ENCODE measurements around the gene RRAS. TPM values are rescaled to one million over a fixed set of nuclear protein-coding genes. Genes with fewer than 3 reads are reported as not detected.
A peak's percentile ranks its signal among the peaks of the same experiment; 100 is the strongest.

Gene RRAS
- polyA plus RNA-seq, 1 of the 3 experiments (the other 2 are of a cell fraction), result 141 TPM

DNA sequence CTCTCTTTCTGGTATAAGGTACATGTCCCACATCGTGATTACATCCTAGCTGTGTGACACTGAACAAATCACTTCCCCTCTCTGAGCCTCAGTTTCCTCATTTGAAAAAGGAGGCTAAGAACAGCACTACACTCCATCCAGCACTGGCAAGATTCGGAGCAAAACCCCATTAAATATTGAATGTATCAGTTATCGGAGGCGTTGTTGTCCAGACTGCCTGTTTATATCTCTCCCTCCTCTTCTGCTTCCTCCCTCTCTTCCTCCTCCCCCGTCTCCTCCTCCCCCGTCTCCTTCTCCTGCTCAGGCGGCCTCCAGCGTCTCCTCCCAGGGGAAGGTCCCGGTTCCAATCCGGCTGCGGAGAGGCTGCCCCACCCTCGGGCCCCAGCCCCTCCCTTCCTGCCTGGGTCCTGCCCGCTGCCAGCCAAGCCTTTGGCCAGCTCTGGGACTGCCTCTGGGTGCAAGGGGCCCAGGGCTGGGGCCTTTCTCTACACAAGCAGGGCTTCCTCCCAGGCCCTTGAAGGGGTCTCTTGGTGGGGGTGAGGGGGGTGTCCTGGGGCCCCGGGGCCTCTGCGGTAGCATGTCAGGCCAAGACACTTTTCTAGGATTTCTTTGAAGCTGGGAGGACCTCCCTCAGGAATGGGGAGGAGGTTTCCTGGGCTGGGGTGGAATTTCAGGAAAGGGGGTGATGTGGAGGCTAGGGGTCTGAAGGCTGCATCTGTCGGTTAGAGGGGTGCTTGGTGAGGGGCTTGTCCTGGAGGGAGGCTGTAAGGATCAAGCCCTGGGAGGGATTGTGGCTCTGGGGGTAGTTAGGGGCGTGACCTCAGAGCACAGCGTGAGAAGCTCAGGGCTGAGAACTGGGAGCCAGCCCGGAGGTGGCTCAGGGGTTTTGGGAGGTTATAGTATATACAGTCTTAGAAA lies 1.9 kb downstream of the RRAS start:
- peaks cover 32% of the 10 kb centered on the region for H3K79me2 ChIP-seq (ENCODE audit: insufficient read depth)
- ChIA-PET CTCF (no interaction called here), POLR2A (no interaction called here)
- H3K4me1 ChIP-seq (ENCODE audit: control insufficient read depth in 1 of 2, insufficient read depth in 2 of 2, low read depth in 1 of 2, low read length in 1 of 2), result peaks cover 14 to 22% of the 10 kb centered on the region in 2 experiments
- no peaks in the 10 kb centered on the region for H3K9me3 ChIP-seq
- H3K4me2 ChIP-seq, result peak overlapping the region; percentile 97
- peaks cover 14% of the 10 kb centered on the region for H3F3A ChIP-seq (replicated peaks; ENCODE audit: insufficient read depth)
- peak overlapping the region; percentile 35 to 100; a peak in 3 of 4 replicates for H3K27ac ChIP-seq (ENCODE audit: low read depth in 2 of 2, low read length in 1 of 2)
- peak overlapping the region; percentile 76 for H3K9ac ChIP-seq
- H3K36me3 ChIP-seq (replicated peaks in 1 of 2; ENCODE audit: control insufficient read depth in 1 of 2, insufficient read depth in 2 of 2, low read length in 1 of 2), result no peaks in the 10 kb centered on the region
- no peak for DNase-seq
- no peaks in the 10 kb centered on the region for H3K27me3 ChIP-seq (ENCODE audit: insufficient read depth)
- TF ChIP-seq POLR2AphosphoS5 (IDR thresholded peaks at IDR 0.05; ENCODE audit: low read depth, low read length), result 0 out of 2 replicates have a peak, but pooled peaks have one; percentile 16
- TF ChIP-seq, protein P1, sequence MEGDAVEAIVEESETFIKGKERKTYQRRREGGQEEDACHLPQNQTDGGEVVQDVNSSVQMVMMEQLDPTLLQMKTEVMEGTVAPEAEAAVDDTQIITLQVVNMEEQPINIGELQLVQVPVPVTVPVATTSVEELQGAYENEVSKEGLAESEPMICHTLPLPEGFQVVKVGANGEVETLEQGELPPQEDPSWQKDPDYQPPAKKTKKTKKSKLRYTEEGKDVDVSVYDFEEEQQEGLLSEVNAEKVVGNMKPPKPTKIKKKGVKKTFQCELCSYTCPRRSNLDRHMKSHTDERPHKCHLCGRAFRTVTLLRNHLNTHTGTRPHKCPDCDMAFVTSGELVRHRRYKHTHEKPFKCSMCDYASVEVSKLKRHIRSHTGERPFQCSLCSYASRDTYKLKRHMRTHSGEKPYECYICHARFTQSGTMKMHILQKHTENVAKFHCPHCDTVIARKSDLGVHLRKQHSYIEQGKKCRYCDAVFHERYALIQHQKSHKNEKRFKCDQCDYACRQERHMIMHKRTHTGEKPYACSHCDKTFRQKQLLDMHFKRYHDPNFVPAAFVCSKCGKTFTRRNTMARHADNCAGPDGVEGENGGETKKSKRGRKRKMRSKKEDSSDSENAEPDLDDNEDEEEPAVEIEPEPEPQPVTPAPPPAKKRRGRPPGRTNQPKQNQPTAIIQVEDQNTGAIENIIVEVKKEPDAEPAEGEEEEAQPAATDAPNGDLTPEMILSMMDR (IDR thresholded peaks at IDR 0.05), result no peak
- peak overlapping the region; percentile 17 to 87; a peak in 3 of 4 replicates for H3K4me3 ChIP-seq (ENCODE audit: low read depth in 2 of 2, low read length in 1 of 2)
- H4K20me1 ChIP-seq (ENCODE audit: insufficient read depth), result no peaks in the 10 kb centered on the region
- 29% methylated on average over 19 of the region's 19 CpGs for WGBS (ENCODE audit: low lambda C conversion rate)
- no peaks in the 10 kb centered on the region for H3K9me2 ChIP-seq
- no peak overlapping the region for H2AFZ ChIP-seq (ENCODE audit: low read depth)

DNA sequence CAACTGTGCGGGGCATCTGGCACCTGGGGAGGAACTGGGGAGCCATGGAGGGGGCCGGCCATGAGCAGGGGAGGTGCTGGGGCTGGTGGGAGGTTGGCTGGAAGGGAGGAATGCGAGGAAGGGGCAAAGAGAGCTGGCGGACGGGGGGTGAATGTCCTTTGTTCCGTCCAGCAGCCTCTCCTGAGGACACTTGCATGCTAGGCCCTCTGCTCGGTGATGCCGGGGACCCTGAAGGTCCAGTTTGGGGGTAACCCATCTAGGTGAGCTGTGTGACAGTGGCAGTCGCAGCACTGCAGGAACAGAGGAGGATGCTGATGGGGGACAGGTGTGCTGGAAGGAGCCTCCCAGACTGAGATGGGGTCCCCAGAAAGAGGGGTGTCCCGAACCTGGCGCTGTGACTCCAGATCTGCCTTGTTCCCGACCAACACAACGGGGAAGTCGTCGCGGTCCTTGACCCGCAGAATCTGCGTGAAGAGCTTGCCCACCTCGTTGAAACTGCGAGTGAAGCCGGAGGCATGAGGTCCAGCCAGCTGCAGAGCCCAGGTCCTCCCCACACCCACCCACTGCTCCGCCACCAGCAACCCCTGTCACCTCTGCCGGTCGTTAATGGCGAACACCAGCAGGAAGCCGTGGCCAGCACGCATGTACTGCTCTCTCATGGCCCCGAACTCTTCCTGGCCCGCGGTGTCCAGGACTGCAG lies 3.6 kb downstream of the RRAS start:
- H3K79me2 ChIP-seq (ENCODE audit: insufficient read depth), result peaks cover 20% of the 10 kb centered on the region
- H3K27me3 ChIP-seq (ENCODE audit: insufficient read depth), result no peaks in the 10 kb centered on the region
- POLR2A ChIA-PET, result no interaction called here
- no peak overlapping the region for H3K9ac ChIP-seq
- H2AFZ ChIP-seq (ENCODE audit: low read depth), result no peak overlapping the region
- CTCF ChIA-PET, result interaction anchor here (0.6 to 1.0 kb wide), 3 partner anchors 20 to 56 kb away, joined by 3 to 4 read pairs (median 3); partner anchors contain the start of gene NOSIP
- H3K9me2 ChIP-seq, result no peaks in the 10 kb centered on the region
- H3K4me1 ChIP-seq (ENCODE audit: control insufficient read depth in 1 of 2, insufficient read depth in 2 of 2, low read depth in 1 of 2, low read length in 1 of 2), result peaks cover 12 to 18% of the 10 kb centered on the region in 2 experiments
- WGBS (ENCODE audit: low lambda C conversion rate), result 82% methylated on average over 18 of the region's 30 CpGs
- H3K9me3 ChIP-seq, result no peaks in the 10 kb centered on the region
- H3F3A ChIP-seq (replicated peaks; ENCODE audit: insufficient read depth), result peaks cover 12% of the 10 kb centered on the region
- no peaks in the 10 kb centered on the region for H4K20me1 ChIP-seq (ENCODE audit: insufficient read depth)
- no peak overlapping the region for H3K4me3 ChIP-seq (ENCODE audit: low read depth in 2 of 2, low read length in 1 of 2)
- H3K4me2 ChIP-seq, result no peak overlapping the region
- no peaks in the 10 kb centered on the region for H3K36me3 ChIP-seq (replicated peaks in 1 of 2; ENCODE audit: control insufficient read depth in 1 of 2, insufficient read depth in 2 of 2, low read length in 1 of 2)
- no peak overlapping the region for H3K27ac ChIP-seq (ENCODE audit: low read depth in 2 of 2, low read length in 1 of 2)
- DNase-seq, result no peak
- no peak for TF ChIP-seq EZH2phosphoT487 (IDR thresholded peaks at IDR 0.05; ENCODE audit: borderline replicate concordance, low read depth)
- no peak for TF ChIP-seq MEF2A (IDR thresholded peaks at IDR 0.05; ENCODE audit: borderline replicate concordance, low read depth)
- TF ChIP-seq TCF12 (IDR thresholded peaks at IDR 0.05), result no peak
- TF ChIP-seq JUND (IDR thresholded peaks at IDR 0.05), result no peak
- TF ChIP-seq FOXJ3 (CRISPR knock-in tag; IDR thresholded peaks at IDR 0.05), result no peak
- TF ChIP-seq, protein P1 (IDR thresholded peaks at IDR 0.05), result no peak
- TF ChIP-seq GATA2 (CRISPR knock-in tag; IDR thresholded peaks at IDR 0.05), result no peak
- TF ChIP-seq NRF1 (IDR thresholded peaks at IDR 0.05; ENCODE audit: low read depth, low read length), result no peak
- TF ChIP-seq FOSL2 (IDR thresholded peaks at IDR 0.05; ENCODE audit: borderline replicate concordance, low read depth), result no peak
- no peak for TF ChIP-seq SIN3A (IDR thresholded peaks at IDR 0.05; ENCODE audit: borderline replicate concordance, low read depth, low read length)
- TF ChIP-seq, protein P2, sequence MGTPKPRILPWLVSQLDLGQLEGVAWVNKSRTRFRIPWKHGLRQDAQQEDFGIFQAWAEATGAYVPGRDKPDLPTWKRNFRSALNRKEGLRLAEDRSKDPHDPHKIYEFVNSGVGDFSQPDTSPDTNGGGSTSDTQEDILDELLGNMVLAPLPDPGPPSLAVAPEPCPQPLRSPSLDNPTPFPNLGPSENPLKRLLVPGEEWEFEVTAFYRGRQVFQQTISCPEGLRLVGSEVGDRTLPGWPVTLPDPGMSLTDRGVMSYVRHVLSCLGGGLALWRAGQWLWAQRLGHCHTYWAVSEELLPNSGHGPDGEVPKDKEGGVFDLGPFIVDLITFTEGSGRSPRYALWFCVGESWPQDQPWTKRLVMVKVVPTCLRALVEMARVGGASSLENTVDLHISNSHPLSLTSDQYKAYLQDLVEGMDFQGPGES (IDR thresholded peaks at IDR 0.05; ENCODE audit: low read depth, low read length), result no peak
- TF ChIP-seq, protein P3, sequence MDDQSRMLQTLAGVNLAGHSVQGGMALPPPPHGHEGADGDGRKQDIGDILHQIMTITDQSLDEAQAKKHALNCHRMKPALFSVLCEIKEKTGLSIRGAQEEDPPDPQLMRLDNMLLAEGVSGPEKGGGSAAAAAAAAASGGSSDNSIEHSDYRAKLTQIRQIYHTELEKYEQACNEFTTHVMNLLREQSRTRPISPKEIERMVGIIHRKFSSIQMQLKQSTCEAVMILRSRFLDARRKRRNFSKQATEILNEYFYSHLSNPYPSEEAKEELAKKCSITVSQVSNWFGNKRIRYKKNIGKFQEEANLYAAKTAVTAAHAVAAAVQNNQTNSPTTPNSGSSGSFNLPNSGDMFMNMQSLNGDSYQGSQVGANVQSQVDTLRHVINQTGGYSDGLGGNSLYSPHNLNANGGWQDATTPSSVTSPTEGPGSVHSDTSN (IDR thresholded peaks at IDR 0.05), result no peak
- no peak for TF ChIP-seq POLR2AphosphoS5 (IDR thresholded peaks at IDR 0.05; ENCODE audit: low read depth, low read length)
- TF ChIP-seq RAD21 (IDR thresholded peaks at IDR 0.05; ENCODE audit: low read length), result no peak
- no peak for TF ChIP-seq RFX5 (IDR thresholded peaks at IDR 0.05; ENCODE audit: low read length)
- no peak for TF ChIP-seq EP300 (IDR thresholded peaks at IDR 0.05; ENCODE audit: borderline replicate concordance in 1 of 2, low read depth in 1 of 2, low read length in 1 of 2)
- no peak for TF ChIP-seq MXI1 (IDR thresholded peaks at IDR 0.05; ENCODE audit: low read depth, low read length)

Measured in SK-N-SH (cell line).